ENCODE measurements around the gene IQGAP2.

GRCh38 chr5:76386360-76386759, 16.7 kb upstream of the IQGAP2 start:
- TF ChIP-seq POLR2A (IDR thresholded peaks at IDR 0.05; ENCODE audit: low read length), result no peak
- no peak for TF ChIP-seq GATA1 (IDR thresholded peaks at IDR 0.05; ENCODE audit: low read depth, low read length)

All from erythroblast (primary cell).